ENCODE results near the gene CBFB. TPM values are rescaled to one million over a fixed set of nuclear protein-coding genes. Genes with fewer than 3 reads are reported as not detected.

CBFB gene
- total RNA-seq = 10 to 100 TPM; 25.7 to 49.3 TPM

- peak; percentile 91 for DNase-seq (ENCODE audit: low spot score)
- H3K27me3 ChIP-seq = no peaks in the 10 kb centered on the region
- no peaks in the 10 kb centered on the region for H3K36me3 ChIP-seq
- peak within 1 kb of the TSS; percentile 95 to 97 for H3K27ac ChIP-seq
- peak within 1 kb of the TSS; percentile 62 to 93 for H3K4me3 ChIP-seq
- TF ChIP-seq CTCF (IDR thresholded peaks at IDR 0.05) = no peak
- peaks cover 0 to 30% of the 10 kb centered on the region in 2 donors for H3K4me1 ChIP-seq
- no peaks in the 10 kb centered on the region for H3K9me3 ChIP-seq
These were observed at the start of gene CBFB for GRCh38 chr16:67028696-67029253. Gene CBFB (plus strand): TSS chr16:67029149. CDS start chr16:67029408, 259 bp downstream.

- TF ChIP-seq CTCF (IDR thresholded peaks at IDR 0.05) = no peak
- H3K27me3 ChIP-seq = no peaks in the 10 kb centered on the region
- DNase-seq (ENCODE audit: low spot score) = no peak
These were observed 45.9 kb upstream of the CBFB start for GRCh38 chr16:66983033-66983432.

GRCh38 chr16:66984892-66985311 is 44.0 kb upstream of the CBFB start:
- H3K36me3 ChIP-seq = no peaks in the 10 kb centered on the region
- H3K27me3 ChIP-seq = no peaks in the 10 kb centered on the region
- no peaks in the 10 kb centered on the region for H3K4me1 ChIP-seq
- TF ChIP-seq CTCF (IDR thresholded peaks at IDR 0.05) = no peak
- H3K4me3 ChIP-seq = no peak overlapping the region
- no peaks in the 10 kb centered on the region for H3K9me3 ChIP-seq
- no peak for DNase-seq (ENCODE audit: low spot score)
- H3K27ac ChIP-seq = no peak overlapping the region

More at GRCh38 chr16:66983033-66983432, 45.9 kb upstream of the CBFB start:
- Histone ChIP-seq H3K4me3 (no peak overlapping the region), H3K27ac (no peak overlapping the region), H3K9me3 (no peaks in the 10 kb centered on the region), H3K4me1 (no peaks in the 10 kb centered on the region), H3K36me3 (no peaks in the 10 kb centered on the region)

GRCh38 chr16:66986559-66986958 is 42.4 kb upstream of the CBFB start:
- no peak for DNase-seq (ENCODE audit: low spot score)
- Histone ChIP-seq H3K4me3 (no peak overlapping the region), H3K36me3 (no peaks in the 10 kb centered on the region), H3K27ac (no peak overlapping the region), H3K27me3 (no peaks in the 10 kb centered on the region), H3K4me1 (no peaks in the 10 kb centered on the region), H3K9me3 (no peaks in the 10 kb centered on the region)
- TF ChIP-seq CTCF (IDR thresholded peaks at IDR 0.05) = no peak

GRCh38 chr16:66988197-66988788 is 40.7 kb upstream of the CBFB start, which contains the start of gene CES4A:
Gene CES4A (plus strand): TSS chr16:66988589. CDS start chr16:66988773, 184 bp downstream.
- H3K4me3 ChIP-seq = no peak within 1 kb of the TSS
- no peaks in the 10 kb centered on the region for H3K27me3 ChIP-seq
- H3K27ac ChIP-seq = no peak within 1 kb of the TSS
- no peaks in the 10 kb centered on the region for H3K9me3 ChIP-seq
- DNase-seq (ENCODE audit: low spot score) = no peak
- no peaks in the 10 kb centered on the region for H3K36me3 ChIP-seq
- no peaks in the 10 kb centered on the region for H3K4me1 ChIP-seq
- no peak for TF ChIP-seq CTCF (IDR thresholded peaks at IDR 0.05)
